IPS DF 6.9 (cell line): ENCODE results near the gene RFTN1.

ENCODE experiments used
- DNase-seq: peaks from one replicate; pipeline ENCODE4 v3.0.0-alpha.2; 2013; ENCODE audit warnings: low read depth, low spot score
- H3K27ac ChIP-seq: one replicate; pipeline ENCODE4 v1.5.1; 2013; ENCODE audit warnings: low read length, control low read depth
- H3K27me3 ChIP-seq: 2 replicates; pipeline ENCODE4 v1.6.1; 2013; ENCODE audit warnings: mild to moderate bottlenecking, low read length; ENCODE audit not compliant: control insufficient read depth, insufficient read depth
- H3K36me3 ChIP-seq: 2 replicates; pipeline ENCODE4 v1.6.1; 2013; ENCODE audit warnings: low read length; ENCODE audit not compliant: control insufficient read depth, insufficient read depth
- H3K4me1 ChIP-seq: 2 replicates; pipeline ENCODE4 v1.6.1; 2013; ENCODE audit warnings: low read length; ENCODE audit not compliant: control insufficient read depth, insufficient read depth
- H3K4me3 ChIP-seq: 2 replicates; pipeline ENCODE4 v1.5.1; 2013; ENCODE audit warnings: mild to moderate bottlenecking, low read length
- H3K9me3 ChIP-seq: 2 replicates; pipeline ENCODE4 v1.6.1; 2013; ENCODE audit warnings: low read length, inconsistent platforms; ENCODE audit not compliant: control insufficient read depth, insufficient read depth
- WGBS: extraction: QIAGEN DNeasy Blood & Tissue Kit; methylation state at CpG from one replicate; pipeline ENCODE4 v1.1.7; 2013; ENCODE audit warnings: mixed read lengths, missing lambda C conversion rate; ENCODE audit not compliant: insufficient read length, insufficient coverage; 5-methylcytosine and 5-hydroxymethylcytosine counted together

Gene RFTN1

GRCh38 chr3:16331319-16331883 is 182.1 kb downstream of the RFTN1 start:
- Histone ChIP-seq H3K4me1 (no peaks in the 10 kb centered on the region; the same call in 1 of the 2 replicates), H3K9me3 (no peaks in the 10 kb centered on the region), H3K4me3 (no peak overlapping the region), H3K36me3 (no peaks in the 10 kb centered on the region; the same call in 1 of the 2 replicates), H3K27me3 (no peaks in the 10 kb centered on the region), H3K27ac (no peak overlapping the region)
- no CpG with 5 or more reads among the region's 3 CpGs for WGBS
- DNase-seq: no peak

- H3K27me3 ChIP-seq: no peaks in the 10 kb centered on the region
- whole genome bisulfite sequencing: no CpG with 5 or more reads among the region's 4 CpGs
- H3K4me3 ChIP-seq: no peak overlapping the region
- H3K4me1 ChIP-seq: no peaks in the 10 kb centered on the region; the same call in 1 of the 2 replicates
- H3K27ac ChIP-seq: no peak overlapping the region
- no peaks in the 10 kb centered on the region; the same call in 1 of the 2 replicates for H3K36me3 ChIP-seq
- H3K9me3 ChIP-seq: no peaks in the 10 kb centered on the region
- DNase-seq: no peak
Measured at GRCh38 chr3:16330351-16330750, 183.1 kb downstream of the RFTN1 start.

- no peak for DNase-seq
- no peaks in the 10 kb centered on the region for H3K9me3 ChIP-seq
- H3K4me3 ChIP-seq: no peak overlapping the region
- no CpG with 5 or more reads among the region's 9 CpGs for WGBS
- no peak overlapping the region for H3K27ac ChIP-seq
- H3K4me1 ChIP-seq: no peaks in the 10 kb centered on the region; the same call in 1 of the 2 replicates
- H3K27me3 ChIP-seq: no peaks in the 10 kb centered on the region
- no peaks in the 10 kb centered on the region; the same call in 1 of the 2 replicates for H3K36me3 ChIP-seq
Measured at GRCh38 chr3:16329826-16330129, 183.7 kb downstream of the RFTN1 start.

- Histone ChIP-seq H3K4me3 (no peak overlapping the region), H3K4me1 (no peaks in the 10 kb centered on the region; the same call in 1 of the 2 replicates), H3K9me3 (no peaks in the 10 kb centered on the region), H3K27ac (no peak overlapping the region), H3K36me3 (no peaks in the 10 kb centered on the region; the same call in 1 of the 2 replicates), H3K27me3 (no peaks in the 10 kb centered on the region)
- no peak for DNase-seq
- WGBS: no CpG with 5 or more reads among the region's 15 CpGs
Measured at GRCh38 chr3:16329036-16329825, 184.3 kb downstream of the RFTN1 start.

- Histone ChIP-seq H3K27me3 (no peaks in the 10 kb centered on the region), H3K4me1 (no peaks in the 10 kb centered on the region; the same call in 1 of the 2 replicates), H3K9me3 (no peaks in the 10 kb centered on the region), H3K4me3 (no peak overlapping the region), H3K27ac (no peak overlapping the region), H3K36me3 (no peaks in the 10 kb centered on the region; the same call in 1 of the 2 replicates)
- no CpG with 5 or more reads among the region's 6 CpGs for WGBS
- DNase-seq: no peak
Measured at GRCh38 chr3:16328124-16328523, 185.4 kb downstream of the RFTN1 start.

- Histone ChIP-seq H3K4me1 (no peaks in the 10 kb centered on the region; the same call in 1 of the 2 replicates), H3K4me3 (no peak overlapping the region; the same call in 1 of the 2 replicates), H3K27ac (no peak overlapping the region), H3K36me3 (peaks cover 7% of the 10 kb centered on the region), H3K9me3 (no peaks in the 10 kb centered on the region), H3K27me3 (no peaks in the 10 kb centered on the region)
- WGBS: no CpG with 5 or more reads among the region's 15 CpGs
- DNase-seq: no peak
Measured at GRCh38 chr3:16326724-16327349, 186.7 kb downstream of the RFTN1 start.

- no peaks in the 10 kb centered on the region; the same call in 1 of the 2 replicates for H3K4me1 ChIP-seq
Measured at GRCh38 chr3:16325850-16326249, 187.6 kb downstream of the RFTN1 start.

GRCh38 chr3:16323737-16324136 is 189.8 kb downstream of the RFTN1 start:
- H3K27me3 ChIP-seq: no peaks in the 10 kb centered on the region
- H3K9me3 ChIP-seq: no peaks in the 10 kb centered on the region
- no peaks in the 10 kb centered on the region; the same call in 1 of the 2 replicates for H3K4me1 ChIP-seq
- no peak overlapping the region for H3K4me3 ChIP-seq
- WGBS: no CpG with 5 or more reads among the region's 4 CpGs
- no peak for DNase-seq
- no peak overlapping the region for H3K27ac ChIP-seq
- peaks cover 7% of the 10 kb centered on the region for H3K36me3 ChIP-seq

More at GRCh38 chr3:16325850-16326249, 187.6 kb downstream of the RFTN1 start:
- no peak for DNase-seq
- WGBS: no CpG with 5 or more reads among the region's 4 CpGs
- no peak overlapping the region for H3K4me3 ChIP-seq
- H3K9me3 ChIP-seq: no peaks in the 10 kb centered on the region
- H3K27me3 ChIP-seq: no peaks in the 10 kb centered on the region
- H3K36me3 ChIP-seq: peaks cover 7% of the 10 kb centered on the region
- H3K27ac ChIP-seq: no peak overlapping the region

GRCh38 chr3:16322189-16322588 is 191.3 kb downstream of the RFTN1 start:
- peaks cover 7% of the 10 kb centered on the region for H3K36me3 ChIP-seq
- DNase-seq: no peak
- H3K27ac ChIP-seq: no peak overlapping the region
- H3K4me1 ChIP-seq: no peaks in the 10 kb centered on the region
- H3K27me3 ChIP-seq: no peaks in the 10 kb centered on the region
- no peak overlapping the region for H3K4me3 ChIP-seq
- no peaks in the 10 kb centered on the region for H3K9me3 ChIP-seq
- no CpG with 5 or more reads among the region's 5 CpGs for WGBS

GRCh38 chr3:16320711-16321110 is 192.8 kb downstream of the RFTN1 start:
- no peak for DNase-seq
- H3K36me3 ChIP-seq: peaks cover 7% of the 10 kb centered on the region; the same call in 1 of the 2 replicates
- H3K27me3 ChIP-seq: no peaks in the 10 kb centered on the region
- H3K4me1 ChIP-seq: no peaks in the 10 kb centered on the region
- WGBS: no CpG with 5 or more reads among the region's 3 CpGs
- no peak overlapping the region for H3K27ac ChIP-seq
- H3K4me3 ChIP-seq: no peak overlapping the region
- H3K9me3 ChIP-seq: no peaks in the 10 kb centered on the region
